HG03520 (cell line): ENCODE measurements around the gene C1orf198.

Experiments used
- ATAC-seq: cut with Tn5 transposase; IDR thresholded peaks from one replicate; pipeline ENCODE4 v1.9.1; 2021; ENCODE audit warnings: mild to moderate bottlenecking, moderate library complexity; ENCODE audit not compliant: unreplicated experiment

C1orf198 gene

DNA sequence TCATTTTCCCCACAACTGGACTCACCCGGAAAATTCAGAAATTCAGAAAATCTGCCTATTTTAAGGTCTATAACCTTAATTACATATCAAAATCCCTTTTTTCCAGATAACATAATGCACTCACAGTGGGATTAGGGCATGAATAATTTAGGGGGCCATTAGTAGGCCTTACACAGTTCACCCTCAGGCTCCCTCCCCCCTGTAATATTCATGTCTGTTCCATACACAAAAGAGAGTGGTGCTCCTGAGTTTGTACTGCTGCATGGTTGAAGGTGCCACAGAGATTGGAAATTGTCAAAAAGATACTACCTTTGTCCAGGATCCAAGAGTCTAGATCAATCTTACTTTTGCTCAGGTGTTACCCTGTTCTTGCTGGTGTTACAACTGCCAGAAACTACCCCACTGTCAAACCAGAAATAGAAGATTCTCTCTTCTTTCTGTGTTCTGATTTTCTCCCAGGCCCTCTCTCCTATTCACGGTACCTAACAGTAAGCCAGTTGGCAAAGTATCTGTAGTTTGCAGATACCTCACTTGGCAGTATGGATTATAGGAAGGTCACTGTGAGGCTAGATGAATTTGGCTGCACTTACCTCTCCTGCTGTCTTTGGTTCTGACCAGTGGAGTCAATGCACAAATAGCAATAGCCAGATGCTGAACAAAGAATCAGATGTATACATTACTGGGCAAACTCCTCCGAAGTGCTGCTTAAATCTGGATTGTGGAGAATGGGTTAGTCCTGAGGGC is 53.2 kb downstream of the C1orf198 start:
- ATAC-seq, result no peak

GRCh38 chr1:230812568-230812967 is 55.8 kb downstream of the C1orf198 start:
- ATAC-seq, result no peak

GRCh38 chr1:230809256-230809990 is 58.9 kb downstream of the C1orf198 start:
- ATAC-seq, result no peak

GRCh38 chr1:230808281-230808872 is 59.9 kb downstream of the C1orf198 start:
- no peak for ATAC-seq

DNA sequence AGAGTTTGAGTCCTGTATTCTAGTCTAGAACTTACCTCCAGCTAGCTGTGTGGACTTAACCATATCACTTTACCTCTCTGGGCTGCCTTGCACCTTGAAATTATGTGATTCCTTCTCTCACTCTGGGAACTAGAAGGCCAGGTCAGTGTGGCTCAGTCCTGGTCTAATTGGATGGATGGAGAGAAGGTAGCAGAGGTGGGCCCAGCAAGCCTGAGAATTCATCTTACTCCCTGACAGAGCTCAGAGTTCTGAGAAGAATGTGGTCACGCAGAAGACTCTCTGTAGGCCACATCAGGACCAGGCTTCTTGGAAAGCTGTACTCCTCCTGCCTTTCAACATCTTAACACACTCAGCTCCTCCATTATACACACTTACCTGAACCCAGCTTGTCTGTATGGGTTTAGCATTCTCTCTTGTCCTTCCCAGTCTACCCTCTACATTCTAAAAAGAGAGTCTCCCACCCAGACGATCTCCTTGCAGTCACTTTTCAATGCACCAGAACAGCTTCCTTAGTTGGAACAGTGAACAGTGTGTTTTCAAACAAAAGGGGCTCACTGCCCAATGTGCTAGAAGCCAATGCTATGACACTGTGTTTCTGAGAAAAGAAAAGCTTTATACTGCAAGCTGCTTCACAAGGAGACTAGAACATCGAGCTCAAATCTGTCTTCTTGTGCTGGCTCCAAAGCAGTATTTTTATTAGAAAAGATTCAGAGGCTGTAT is 60.6 kb downstream of the C1orf198 start:
- no peak for ATAC-seq

GRCh38 chr1:230807029-230807428 is 61.3 kb downstream of the C1orf198 start:
- no peak for ATAC-seq

DNA sequence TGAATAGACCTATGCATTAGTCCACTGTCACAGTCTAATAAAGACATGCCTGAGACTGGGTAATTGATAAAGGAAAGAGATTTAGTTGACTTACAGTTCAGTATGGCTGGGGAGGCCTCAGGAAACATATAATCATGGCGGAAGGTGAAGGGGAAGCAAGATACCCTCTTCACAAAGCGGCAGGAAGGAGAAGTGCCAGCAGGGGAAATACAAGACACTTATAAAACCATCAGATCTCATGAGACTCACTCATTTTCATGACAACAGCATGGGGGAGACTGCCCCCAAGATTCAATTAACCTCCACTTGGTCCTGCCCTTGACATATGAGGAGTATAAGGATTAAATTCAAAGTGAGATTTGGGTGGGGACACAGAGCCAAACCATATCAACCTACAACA is 61.8 kb downstream of the C1orf198 start:
- no peak for ATAC-seq

- ATAC-seq, result no peak
These were observed 63.9 kb downstream of the C1orf198 start for GRCh38 chr1:230804396-230804795.

- ATAC-seq, result no peak
These were observed 67.2 kb downstream of the C1orf198 start for GRCh38 chr1:230800891-230801840.

DNA sequence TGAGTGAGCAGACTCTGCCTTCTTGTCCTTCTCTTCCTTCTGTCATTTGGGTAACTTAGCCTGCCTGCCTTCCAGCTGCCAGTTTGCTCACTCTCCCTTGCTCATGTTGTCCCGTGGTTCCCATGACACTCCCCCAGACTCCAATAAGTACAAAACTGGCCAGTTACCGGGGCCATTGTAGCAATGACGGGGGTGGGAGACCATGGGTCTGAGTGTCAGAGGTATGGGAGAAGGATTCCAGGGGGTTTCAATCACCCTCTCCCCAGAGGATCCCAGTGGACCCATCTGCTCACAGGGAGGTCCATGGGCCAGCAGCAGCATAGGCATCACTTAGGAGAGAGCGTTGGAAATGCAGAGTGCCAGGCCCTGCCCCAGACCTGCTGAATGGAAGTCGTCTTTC is 69.8 kb downstream of the C1orf198 start:
- ATAC-seq, result no peak

DNA sequence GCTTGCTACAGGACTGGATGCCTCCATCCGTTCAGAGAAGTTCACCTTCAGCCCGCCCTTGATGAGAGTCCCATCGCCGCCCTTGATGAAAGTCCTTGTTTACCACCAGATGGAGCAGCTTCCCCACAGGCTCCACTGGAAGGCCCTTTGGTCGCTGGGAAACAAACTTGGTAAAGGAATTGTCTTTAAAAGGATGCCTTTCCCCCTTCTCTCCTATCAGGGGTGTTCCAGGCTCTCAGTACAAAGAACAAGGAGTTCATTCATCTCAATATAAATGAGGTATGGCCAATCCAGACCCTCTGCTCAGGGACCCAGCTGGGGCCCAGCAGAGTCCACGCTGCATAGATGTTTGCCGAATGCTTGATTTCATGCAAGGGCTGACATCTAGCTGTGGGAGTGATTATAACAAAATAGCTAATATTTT is 70.4 kb downstream of the C1orf198 start:
- ATAC-seq, result no peak

DNA sequence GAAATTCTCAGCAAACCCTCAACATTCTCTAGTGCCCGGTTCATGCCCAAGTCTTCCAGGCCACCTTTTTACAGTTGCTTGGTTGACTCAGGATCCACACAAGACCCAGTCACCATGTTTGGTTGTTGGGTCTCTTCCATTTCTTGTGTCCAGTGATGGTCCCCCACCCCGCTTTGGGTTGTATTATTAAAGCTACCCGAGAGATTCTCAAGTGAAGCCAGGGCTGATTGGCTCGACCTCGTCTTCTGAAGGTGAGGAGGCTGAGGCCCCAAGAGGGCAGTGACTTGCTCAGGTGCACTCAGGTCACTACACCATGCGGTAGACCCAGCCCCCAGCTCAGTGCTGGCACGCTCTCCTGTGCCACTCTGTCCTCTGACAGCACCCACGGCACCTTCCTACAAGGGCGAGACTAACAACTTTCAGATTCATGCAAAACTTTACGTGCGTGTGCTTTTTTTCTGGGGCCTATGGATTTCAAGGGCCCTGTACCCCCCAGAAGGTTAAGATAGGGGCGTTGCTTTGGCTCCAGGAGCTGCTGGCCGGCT is 70.9 kb downstream of the C1orf198 start:
- no peak for ATAC-seq

- no peak for ATAC-seq
These were observed 71.7 kb downstream of the C1orf198 start for GRCh38 chr1:230796626-230797025.

DNA sequence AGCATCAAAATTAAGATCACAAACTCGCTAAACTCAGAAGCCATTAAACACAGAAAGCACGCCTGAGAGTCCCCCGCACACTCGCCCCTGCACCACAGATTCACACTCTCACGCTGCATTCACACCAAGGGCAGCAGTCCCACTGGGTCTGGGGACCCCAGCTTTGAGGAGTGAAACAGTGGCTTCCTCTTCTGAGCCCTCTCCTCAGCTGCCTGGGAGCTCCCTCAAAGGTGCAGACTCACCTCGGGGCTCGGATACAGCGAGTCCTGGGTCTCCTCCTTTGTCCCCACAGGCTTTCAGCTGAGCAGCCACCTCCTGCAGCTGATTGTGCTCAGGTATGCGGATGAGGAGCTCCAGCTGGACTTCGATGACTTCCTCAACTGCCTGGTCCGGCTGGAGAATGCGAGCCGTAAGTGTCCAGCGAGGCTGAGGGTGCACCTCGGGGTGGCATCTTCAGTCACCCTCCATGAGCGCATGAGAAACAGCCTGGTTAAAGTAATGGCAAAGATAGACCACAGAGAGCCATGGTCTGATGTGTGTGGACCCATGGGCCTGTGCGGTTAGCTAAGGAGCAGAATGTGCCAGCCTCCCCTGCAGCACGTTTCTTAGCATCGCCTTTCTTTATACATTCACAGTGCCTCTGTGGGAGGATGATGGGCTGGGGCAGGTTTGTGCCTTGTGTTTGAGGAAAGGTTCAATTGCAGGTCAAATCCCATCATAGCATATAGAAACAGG is 73.3 kb downstream of the C1orf198 start:
- ATAC-seq, result no peak

GRCh38 chr1:230794431-230794830 is 73.9 kb downstream of the C1orf198 start:
- no peak for ATAC-seq

GRCh38 chr1:230793463-230793745 is 74.9 kb downstream of the C1orf198 start:
- ATAC-seq, result no peak

DNA sequence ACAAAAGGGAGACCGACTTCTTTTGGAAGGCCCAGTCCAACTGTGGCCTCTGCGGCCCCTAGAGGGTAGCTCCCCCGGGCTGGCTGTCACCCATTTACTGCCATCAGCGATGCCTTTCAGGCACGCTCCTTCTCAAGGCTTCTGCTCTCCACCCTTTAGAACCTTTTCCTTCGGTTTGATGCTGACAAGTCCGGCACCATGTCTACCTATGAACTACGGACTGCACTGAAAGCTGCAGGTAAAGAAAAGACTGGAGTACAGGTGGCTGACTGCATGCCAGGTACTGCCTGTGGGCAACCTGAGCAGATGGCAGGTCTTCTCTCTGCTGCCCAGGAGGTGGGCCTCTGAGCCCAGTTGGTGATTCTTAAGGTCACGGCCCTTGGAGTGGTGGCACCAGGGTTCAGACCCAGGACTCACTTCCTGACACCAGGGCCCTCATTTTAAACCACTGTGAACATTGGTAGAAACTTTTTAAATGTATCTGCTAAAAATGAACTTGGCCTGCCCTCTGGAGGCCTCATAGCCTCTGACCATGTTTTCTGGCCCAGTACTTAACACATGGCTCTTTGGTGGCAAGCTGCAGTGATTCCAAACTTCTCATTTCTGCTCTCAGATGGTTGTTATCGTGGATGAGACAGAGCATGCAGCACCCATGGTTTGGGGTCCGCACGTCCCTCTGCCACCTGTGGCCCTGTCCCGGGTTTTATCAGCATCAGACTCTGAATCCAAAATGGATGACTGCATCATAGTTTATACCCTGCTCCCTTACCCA is 75.4 kb downstream of the C1orf198 start:
- no peak for ATAC-seq

- ATAC-seq, result no peak
These were observed 76.2 kb downstream of the C1orf198 start for GRCh38 chr1:230791986-230792564.
